Activated CD4-positive, CD25-positive, alpha-beta regulatory T cell treated with anti-CD3 and anti-CD28 coated beads, Interleukin-2, amount 50 U/mL, for 16 hours (primary cell): ENCODE measurements around the gene GLRX.
A peak's percentile ranks its signal among the peaks of the same experiment; 100 is the strongest.

ENCODE experiments used
- DNase-seq: peaks from one replicate; pipeline ENCODE4 v3.0.0-alpha.2; 2020; ENCODE audit warnings: low read depth, low spot score

GLRX gene

GRCh38 chr5:95808686-95809413 is 13.7 kb downstream of the GLRX start:
- peak; percentile 58 for DNase-seq

GRCh38 chr5:95808013-95808685 is 14.4 kb downstream of the GLRX start:
- no peak for DNase-seq

- DNase-seq, result no peak
Measured at GRCh38 chr5:95806687-95807086, 15.8 kb downstream of the GLRX start.

- no peak for DNase-seq
Measured at GRCh38 chr5:95804736-95805539, 17.6 kb downstream of the GLRX start.

GRCh38 chr5:95803271-95804148 is 19.0 kb downstream of the GLRX start:
- no peak for DNase-seq

- no peak for DNase-seq
Measured at GRCh38 chr5:95801961-95802360, 20.6 kb downstream of the GLRX start.

GRCh38 chr5:95801532-95801931 is 21.0 kb downstream of the GLRX start:
- DNase-seq, result no peak

- no peak for DNase-seq
Measured at GRCh38 chr5:95800553-95800952, 22.0 kb downstream of the GLRX start.

- no peak for DNase-seq
Measured at GRCh38 chr5:95799191-95799835, 23.2 kb downstream of the GLRX start.

- DNase-seq, result no peak
Measured at GRCh38 chr5:95798545-95798944, 24.0 kb downstream of the GLRX start.

GRCh38 chr5:95798048-95798447 is 24.5 kb downstream of the GLRX start:
- no peak for DNase-seq

GRCh38 chr5:95797301-95797700 is 25.2 kb downstream of the GLRX start:
- DNase-seq, result no peak

- DNase-seq, result no peak
Measured at GRCh38 chr5:95794070-95794516, 28.4 kb downstream of the GLRX start.

- no peak for DNase-seq
Measured at GRCh38 chr5:95791751-95792150, 30.8 kb downstream of the GLRX start.

- DNase-seq, result no peak
Measured at GRCh38 chr5:95788493-95788892, 34.0 kb downstream of the GLRX start.

GRCh38 chr5:95786821-95787418 is 35.6 kb downstream of the GLRX start:
- DNase-seq, result no peak

GRCh38 chr5:95784514-95785302 is 37.8 kb downstream of the GLRX start:
- no peak for DNase-seq

- no peak for DNase-seq
Measured at GRCh38 chr5:95783661-95784060, 38.9 kb downstream of the GLRX start.

- no peak for DNase-seq
Measured at GRCh38 chr5:95782181-95782580, 40.3 kb downstream of the GLRX start.

- DNase-seq, result peak; percentile 58
Measured at GRCh38 chr5:95781101-95781583, 41.4 kb downstream of the GLRX start.
